Stimulated activated CD4-positive, alpha-beta T cell treated with anti-CD3 and anti-CD28 coated beads, Interleukin-4, amount 100 ng/mL, for 48 hours (primary cell): Measurements from ENCODE around the gene ARSJ.
A peak's percentile ranks its signal among the peaks of the same experiment; 100 is the strongest.
"Not testable (repeated sequence)": the region's sequence is repeated elsewhere in the genome, so short reads cannot be mapped to it uniquely, and the experiment has no call there.

Experiments
- DNase-seq, 2 donors: peaks; one replicate each; pipeline ENCODE4 v3.0.0-alpha.2; 2020; ENCODE audit warnings: low read depth in 2 of 2

Gene ARSJ

GRCh38 chr4:113979148-113979904 is at the start of gene ARSJ:
Gene ARSJ, minus strand, starts transcription at chr4:113979647. Its CDS starts 813 bp downstream, at chr4:113978834.
- peak in 1 of 2 donors; percentile 7 for DNase-seq

DNA sequence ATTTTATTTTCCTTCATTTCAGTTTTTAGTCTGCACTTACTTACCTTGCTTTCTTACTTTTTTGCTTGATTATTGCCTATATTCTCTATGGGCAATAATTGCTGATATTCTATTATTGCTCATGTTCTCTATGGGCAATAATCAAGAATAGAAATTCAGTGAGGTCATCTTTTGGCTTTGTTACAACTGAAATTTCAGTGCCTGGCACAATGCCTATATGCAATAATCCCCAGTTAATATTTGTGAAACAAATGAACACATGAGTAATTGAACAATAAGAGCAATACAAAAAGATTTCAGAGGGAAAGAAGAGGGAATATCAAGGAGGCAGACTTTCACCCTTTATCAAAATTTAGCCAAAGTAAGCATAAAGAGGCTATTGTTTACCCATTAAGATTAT is 48.6 kb upstream of the ARSJ start:
- no peak for DNase-seq

- no peak for DNase-seq
Measured at GRCh38 chr4:114027596-114027995, 48.1 kb upstream of the ARSJ start.

DNA sequence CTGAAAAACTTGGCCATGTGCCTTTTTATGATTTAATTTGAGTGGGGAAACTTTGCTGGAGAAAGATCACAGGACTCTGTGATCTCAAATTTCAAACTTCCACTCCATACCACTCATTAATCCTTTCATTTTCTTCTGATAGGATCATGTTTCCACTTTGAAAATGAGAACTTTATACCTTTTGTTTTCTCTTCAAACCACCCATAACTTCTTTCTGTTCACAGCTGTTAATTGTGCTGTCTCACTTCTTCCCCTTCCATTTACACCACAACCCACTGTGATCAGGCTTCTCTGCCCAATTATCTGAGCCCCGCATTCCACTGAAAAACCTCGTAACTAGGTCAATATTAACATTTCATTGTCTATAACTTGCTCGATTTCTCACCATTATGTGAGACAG is 47.0 kb upstream of the ARSJ start:
- no peak for DNase-seq

DNA sequence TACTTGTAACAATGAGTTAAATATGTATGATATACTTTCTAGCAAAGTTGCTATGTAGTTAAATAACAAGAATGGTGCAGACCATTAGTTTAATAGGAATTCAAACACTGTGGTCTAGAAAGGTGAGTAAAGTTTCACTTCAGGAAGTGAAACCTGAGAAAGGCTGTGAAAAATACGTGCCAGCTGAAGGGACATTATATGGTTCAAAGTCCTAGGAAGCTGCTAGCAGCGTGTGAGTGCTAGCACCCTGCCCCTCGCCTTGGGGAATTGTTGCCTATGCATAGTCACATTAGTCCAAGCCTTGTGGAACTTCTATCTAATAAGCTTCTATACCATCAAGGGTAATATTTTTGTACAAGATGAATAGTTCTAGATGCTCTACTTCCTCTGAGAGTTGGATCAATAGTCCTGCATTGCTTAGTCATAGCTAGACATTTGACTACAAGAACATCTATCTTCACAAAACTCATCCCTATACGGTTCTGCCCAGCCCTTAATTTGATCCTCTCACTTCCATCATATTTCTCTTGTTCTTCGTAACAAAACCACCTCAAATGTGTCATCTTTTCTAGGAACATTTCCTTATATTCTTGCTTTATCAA is 45.8 kb upstream of the ARSJ start:
- DNase-seq: no peak

DNA sequence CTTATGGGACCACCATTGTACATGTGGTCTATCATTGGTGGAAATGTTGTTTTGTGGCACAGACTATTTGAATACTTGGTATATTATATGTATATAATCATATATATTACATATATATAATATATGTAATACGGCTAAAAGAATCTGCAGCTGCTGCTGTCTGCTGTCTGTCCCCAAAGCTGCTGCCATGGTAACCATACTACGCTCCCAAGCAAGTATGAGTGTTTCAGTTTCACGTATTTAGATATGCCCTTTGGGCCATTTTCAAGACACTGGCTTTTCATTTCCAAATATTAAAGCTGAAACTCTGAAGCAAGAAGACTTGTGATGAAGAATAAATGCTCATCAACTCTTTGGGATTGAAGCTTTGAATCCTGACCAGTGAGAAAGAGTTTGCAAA is 42.0 kb upstream of the ARSJ start:
- no peak for DNase-seq

DNA sequence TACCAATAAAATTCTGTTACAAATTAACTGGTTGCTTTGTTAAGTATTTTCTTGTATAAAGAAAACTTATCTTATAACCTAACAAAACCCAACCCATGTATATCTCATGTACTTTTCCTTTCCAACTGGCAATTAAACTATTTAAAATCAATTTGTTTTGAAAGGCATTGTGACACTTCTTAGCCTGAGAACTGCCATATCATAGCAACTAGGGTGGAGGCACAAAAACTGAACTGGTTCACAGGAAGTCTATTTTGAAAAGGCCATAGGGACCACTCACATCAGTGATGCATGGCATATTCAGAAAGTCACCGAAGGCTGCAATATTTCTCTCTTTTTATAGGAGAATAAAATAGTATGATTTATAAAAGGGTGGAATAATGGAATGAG is 40.5 kb upstream of the ARSJ start:
- DNase-seq: no peak

GRCh38 chr4:114019276-114019968 is 40.0 kb upstream of the ARSJ start:
- DNase-seq: no peak

- DNase-seq: no peak
Measured at GRCh38 chr4:114017120-114017917, 37.9 kb upstream of the ARSJ start.

- no peak for DNase-seq
Measured at GRCh38 chr4:114015444-114015899, 36.0 kb upstream of the ARSJ start.

DNA sequence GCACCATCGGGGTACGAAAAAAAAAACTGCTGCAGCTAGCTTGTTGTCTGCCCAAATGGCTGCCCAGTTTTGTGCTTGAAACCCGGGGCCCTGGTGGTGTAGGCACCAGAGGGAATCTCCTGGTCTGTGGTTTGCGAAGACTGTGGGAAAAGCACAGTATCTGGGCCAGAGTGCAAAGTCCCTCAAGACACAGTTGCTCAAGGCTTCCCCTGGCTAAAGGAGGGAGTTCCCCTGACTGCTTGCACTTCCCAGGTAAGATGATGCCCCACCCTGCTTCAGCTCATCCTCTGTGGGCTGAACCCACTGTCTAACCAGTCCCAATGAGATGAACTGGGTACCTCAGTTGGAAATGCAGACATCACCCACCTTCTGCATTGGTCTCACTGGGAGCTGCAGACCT is 33.8 kb upstream of the ARSJ start:
- DNase-seq: not testable (repeated sequence)

- DNase-seq: no peak
Measured at GRCh38 chr4:114012749-114013148, 33.3 kb upstream of the ARSJ start.

DNA sequence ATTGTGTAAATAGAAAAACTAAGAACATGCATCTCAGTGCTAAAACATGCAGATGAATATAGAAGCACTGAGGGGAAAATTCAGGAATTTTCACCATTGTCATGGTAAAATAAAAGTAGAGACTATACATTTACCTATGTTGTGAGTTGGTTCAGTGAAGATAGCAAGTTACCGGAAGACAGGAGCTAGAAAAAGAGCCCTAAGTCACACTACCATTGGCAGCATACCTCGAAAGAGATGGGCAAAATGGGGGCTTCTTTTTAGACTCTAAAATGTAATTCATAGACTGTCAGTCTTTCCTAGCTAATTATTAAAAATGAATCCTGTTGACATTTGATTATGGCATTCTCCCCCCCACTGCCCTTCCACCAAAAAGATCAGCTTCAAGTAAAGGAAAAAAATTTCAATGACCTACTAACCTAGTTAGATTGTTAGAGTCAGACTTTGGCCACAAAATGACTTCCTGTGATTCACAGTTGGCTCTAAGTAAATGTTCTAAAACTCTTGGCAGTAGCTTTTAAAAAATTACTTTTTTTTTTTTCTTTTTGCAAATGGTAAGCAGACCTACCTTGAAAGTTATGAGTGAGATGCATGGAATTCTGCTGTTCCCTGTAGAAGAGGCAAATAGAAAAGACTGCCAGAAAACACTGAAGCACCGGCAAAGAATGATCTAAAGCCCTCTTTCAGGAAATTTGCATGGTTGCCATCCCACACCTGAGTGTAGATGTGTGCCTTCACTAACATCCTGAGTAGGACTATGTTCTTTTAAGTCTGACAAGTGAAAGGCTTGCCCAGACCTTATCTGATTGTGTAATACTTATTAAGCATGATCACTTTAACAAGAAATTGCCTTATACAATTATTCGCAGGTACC is 26.4 kb upstream of the ARSJ start:
- DNase-seq: no peak

DNA sequence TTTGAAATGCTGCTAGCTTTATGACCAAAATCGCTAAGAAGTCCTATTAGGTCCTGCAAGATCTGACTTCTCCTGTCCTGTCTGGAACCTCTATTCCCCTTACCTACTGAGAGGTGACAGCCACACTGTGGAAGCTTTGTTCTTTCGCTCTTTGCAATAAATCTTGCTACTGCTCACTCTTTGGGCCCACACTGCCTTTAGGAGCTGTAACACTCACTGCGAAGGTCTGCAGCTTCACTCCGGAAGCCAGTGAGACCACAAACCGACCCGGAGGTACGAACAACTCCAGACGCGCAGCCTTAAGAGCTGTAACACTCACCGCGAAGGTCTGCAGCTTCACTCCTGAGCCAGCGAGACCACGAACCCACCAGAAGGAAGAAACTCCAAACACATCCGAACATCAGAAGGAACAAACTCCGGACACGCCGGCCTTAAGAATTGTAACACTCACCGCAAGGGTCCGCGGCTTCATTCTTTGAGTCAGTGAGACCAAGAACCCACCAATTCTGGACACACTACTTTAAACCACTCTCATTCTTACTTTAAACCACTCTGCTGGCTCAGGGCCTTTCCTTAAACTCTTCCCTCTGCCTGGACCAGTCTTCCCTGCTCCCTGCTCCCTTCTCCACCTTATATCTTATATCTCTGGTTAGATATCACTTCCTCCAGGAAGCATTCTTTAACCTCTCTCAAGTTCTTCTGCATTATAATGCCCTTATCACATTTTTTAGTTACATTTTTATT is 25.2 kb upstream of the ARSJ start:
- not testable (repeated sequence) for DNase-seq

GRCh38 chr4:113998531-113998930 is 19.1 kb upstream of the ARSJ start:
- no peak for DNase-seq

DNA sequence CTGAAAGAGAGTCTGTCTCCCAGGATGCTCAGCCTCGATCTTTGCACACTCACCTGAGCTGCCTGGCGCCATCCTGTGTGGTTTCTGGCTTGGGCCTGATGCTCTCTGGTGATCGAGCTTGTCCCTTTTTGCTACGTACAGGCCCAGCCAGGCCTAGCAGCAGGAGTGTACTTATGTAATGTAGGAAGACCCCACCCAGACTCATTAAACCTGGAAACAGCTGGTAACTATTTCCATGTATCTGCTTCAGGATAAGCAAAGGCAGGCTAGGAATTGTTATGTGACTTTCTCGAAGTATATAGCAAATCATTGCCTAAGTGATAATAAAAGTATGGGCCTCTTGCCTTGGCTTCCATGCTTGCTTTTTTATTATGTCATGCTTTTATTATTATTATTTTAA is 18.6 kb upstream of the ARSJ start:
- DNase-seq: no peak

- DNase-seq: no peak
Measured at GRCh38 chr4:113997206-113997605, 17.8 kb upstream of the ARSJ start.

DNA sequence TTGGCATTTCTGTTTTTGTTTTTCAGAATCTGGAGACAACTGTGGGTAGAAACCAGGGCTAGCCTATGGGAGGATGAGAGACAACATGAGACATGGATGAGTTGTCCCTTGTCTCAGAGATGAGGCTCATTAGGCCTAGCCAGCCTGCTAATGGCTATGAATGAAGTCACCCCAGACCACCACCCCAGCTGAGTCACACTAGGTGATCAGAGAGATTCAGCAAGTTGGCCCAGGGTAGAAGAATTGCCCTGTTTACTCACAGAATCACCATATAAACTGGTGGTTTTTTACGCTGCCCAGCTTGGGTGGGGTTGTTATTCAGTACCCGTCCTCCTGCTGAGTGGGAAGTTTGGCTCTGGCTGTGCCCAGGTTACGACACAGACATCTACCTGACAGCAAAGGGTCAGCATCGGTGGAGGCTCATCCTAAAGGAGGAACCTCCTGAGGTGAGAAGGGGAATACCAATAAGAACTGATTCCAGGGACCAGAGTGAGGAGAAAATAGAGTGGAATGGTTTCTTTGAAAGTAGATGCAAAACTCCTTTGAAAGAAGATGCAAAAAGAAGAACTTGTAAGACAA is 17.2 kb upstream of the ARSJ start:
- no peak for DNase-seq

GRCh38 chr4:113993887-113994286 is 14.4 kb upstream of the ARSJ start:
- no peak for DNase-seq

DNA sequence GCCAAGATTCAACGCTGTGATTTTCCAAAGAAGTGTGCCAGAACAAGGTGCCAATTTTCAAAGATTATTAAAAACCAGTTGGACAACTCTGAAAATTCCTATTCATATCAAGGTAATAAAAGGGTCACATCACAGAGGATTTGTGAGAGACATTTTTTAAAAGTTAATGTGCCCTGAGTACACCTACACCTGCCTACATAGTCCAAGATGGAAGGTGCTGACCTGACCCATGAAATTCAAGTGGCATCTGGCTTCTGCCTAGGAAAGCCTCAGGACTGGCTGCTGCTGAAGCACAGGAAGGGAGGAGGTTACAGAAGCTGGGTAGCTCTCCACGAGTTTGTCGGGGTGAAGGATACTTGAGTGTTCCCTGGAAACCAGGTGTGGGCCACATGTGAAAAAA is 11.4 kb upstream of the ARSJ start:
- no peak for DNase-seq
